ENCODE data around the gene LRRC23.
"Not testable (repeated sequence)": the region's sequence is repeated elsewhere in the genome, so short reads cannot be mapped to it uniquely, and the experiment has no call there.

The LRRC23 gene

DNA sequence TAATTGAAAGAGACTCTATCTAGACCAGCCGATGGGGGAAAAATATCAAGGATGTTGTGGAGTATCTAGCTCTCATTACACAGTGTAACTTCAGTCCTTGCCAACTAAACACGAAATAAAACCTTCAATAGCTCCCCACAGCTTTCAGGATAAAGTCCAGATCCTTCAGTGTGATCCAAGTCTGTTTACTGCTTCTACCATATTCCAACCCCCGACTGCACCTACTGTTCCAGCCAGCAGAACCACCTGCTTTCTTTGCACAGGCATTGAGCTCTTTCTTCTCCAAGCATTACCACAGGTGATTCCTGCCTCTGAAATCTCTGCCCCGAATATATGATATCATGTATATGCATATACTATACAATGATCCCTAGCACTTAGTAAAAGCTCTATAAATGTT lies 2.2 kb upstream of the LRRC23 start:
- no peak for DNase-seq (ENCODE audit: low read depth in 3 of 3)

DNA sequence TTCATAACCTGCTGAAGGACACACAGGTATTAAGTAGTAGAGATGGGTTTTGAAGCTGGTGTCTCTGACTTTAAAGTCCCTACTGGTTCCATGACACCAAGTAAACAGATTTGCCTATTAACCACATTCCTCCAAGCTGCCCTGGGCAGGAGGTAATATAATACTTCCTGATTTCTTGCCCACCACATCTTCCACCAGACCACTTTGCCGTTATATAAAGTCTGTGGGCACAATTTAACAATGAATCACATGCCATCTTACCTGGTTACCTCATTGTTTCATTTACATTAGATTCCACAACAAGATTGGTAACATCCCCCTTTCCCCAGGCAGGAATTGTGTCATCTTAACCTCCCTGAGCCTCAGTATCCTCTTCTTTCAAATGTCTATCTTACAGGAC lies 900 bp upstream of the LRRC23 start:
- no peak for DNase-seq (ENCODE audit: low read depth in 3 of 3)

DNA sequence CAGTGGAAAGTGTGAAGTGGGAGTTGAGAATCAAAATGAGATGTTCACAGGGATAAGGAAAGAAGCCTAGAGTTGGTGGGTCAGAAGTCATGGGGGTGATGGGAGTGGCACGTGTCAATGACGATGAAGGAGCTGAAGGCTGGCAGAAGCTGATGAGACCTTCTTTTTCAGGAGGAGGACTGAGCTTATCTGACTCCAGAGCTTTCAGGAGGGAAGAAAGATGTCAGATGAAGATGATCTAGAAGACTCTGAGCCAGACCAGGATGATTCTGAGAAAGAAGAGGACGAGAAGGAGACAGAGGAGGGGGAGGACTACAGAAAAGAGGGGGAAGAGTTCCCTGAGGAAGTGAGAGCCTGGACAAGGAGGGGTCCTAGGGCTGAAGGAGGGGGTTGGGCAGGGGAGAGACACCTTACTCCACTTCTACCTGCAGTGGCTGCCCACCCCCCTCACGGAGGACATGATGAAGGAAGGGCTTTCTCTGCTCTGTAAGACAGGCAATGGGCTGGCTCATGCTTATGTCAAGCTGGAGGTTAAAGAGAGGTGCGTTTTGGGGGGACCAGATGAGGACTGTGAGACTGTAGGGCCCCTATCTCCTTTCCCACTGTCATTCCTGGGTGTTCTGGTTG lies 905 bp downstream of the LRRC23 start:
- DNase-seq (ENCODE audit: low read depth in 3 of 3): no peak

DNA sequence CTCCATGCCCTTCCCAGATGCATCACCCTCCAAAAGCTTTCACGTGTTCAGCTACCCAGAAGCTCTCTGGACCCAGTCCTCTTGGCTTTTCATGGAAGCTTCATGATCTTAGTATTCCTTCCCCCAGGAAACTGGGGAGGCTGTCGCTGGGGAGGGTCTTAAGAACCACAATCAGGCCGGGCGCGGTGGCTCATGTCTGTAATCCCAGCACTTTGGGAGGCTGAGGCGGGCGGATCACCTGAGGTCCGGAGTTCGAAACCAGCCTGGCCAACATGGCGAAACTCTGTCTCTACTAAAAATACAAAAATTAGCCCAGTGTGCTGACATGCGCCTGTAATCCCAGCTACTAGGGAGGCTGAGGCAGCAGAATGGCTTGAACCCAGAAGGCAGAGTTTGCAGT lies 3.5 kb downstream of the LRRC23 start:
- DNase-seq (ENCODE audit: low read depth in 3 of 3): not testable (repeated sequence)

DNA sequence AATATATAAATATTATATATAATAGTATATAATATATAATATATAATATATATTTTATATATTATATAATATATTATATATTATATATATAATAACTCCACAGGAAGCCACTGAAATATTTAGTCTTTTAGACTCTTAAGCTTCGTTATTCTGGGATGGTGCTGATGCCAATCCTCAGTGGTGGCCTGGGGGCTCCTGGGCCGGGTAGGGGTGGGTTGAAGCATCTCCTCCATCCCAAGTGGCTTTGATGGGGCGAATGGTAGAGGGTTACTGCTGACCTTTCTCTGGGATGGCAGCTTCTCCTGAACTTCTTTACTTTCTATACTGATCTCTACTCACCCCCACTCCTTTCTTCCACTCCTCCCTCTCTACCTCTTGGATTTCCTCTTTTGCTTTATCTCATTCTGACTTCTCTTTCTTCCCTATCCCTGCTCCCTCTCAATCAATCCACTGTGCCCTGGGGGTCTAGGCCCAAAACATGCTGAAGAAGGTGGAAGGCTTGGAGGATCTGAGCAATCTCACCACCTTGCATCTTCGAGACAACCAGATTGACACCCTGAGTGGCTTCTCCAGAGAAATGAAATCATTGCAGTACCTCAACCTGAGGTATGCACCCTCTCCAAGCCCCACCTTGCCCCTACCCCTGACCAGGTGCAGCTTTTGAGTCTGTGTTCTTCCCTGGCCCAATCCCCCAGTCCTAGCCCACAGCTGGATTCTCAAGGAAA lies 5.0 kb downstream of the LRRC23 start:
- DNase-seq (ENCODE audit: low read depth in 3 of 3): no peak

DNA sequence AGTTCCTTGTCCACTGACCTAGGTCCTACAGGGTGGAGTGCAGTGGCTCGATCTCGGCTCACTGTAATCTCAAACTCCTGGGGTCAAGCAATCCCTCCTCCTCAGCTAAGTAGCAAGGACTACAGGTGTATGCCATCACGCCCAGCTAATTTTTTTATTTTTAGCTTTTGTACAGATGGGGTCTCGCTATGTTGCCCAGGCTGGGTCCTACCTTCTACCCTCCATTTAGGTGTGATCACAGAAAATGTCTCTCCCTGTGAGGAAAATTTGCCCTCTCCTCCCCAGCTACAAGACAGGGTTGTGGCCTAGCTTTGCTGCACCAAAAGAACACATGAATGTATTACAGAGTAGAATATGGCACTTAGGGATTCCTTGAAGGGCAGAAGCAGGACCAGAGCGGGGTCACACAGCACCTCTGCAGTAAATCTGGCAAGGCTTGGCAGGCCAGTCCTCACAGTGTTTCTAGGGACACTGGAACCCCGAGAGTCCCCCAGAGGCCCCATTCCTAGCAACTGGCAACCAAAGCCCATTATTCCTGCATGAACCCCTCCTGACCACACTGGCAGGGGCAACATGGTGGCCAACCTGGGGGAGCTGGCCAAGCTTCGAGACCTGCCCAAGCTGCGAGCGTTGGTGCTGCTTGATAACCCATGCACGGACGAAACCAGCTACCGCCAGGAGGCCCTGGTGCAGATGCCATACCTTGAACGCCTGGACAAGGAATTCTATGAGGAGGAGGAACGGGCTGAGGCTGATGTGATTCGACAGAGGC lies 7.7 kb downstream of the LRRC23 start:
- no peak for DNase-seq (ENCODE audit: low read depth in 3 of 3)

DNA sequence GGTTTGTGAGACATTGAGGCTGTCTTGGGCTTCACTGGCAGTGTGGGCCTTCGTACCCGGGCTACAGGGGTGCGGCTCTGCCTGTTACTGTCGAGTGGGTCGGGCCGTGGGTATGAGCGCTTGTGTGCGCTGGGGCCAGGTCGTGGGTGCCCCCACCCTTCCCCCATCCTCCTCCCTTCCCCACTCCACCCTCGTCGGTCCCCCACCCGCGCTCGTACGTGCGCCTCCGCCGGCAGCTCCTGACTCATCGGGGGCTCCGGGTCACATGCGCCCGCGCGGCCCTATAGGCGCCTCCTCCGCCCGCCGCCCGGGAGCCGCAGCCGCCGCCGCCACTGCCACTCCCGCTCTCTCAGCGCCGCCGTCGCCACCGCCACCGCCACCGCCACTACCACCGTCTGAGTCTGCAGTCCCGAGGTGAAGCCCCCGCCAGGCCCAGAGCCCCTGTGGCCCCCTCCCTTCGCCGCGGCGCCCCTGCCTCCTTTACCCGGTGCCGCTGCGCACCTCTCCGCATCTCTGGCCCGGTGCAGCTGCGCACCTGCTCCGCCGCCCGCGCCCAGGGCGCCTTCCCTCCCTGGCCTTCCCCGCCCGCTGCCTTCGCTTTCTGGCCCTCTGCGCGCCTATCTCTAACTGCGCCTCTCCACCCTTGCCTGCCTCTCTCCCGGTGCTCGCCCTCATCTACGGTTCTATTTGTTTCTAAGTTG lies 9.8 kb downstream of the LRRC23 start, which contains the start of gene ENO2:
ENO2 (plus strand) TSS at position 335 of the 701 bp plus-strand sequence. CDS start 1,253 bp downstream, outside the sequence.
- DNase-seq (ENCODE audit: low read depth in 3 of 3): peak; percentile 58 to 83 (median 68)

DNA sequence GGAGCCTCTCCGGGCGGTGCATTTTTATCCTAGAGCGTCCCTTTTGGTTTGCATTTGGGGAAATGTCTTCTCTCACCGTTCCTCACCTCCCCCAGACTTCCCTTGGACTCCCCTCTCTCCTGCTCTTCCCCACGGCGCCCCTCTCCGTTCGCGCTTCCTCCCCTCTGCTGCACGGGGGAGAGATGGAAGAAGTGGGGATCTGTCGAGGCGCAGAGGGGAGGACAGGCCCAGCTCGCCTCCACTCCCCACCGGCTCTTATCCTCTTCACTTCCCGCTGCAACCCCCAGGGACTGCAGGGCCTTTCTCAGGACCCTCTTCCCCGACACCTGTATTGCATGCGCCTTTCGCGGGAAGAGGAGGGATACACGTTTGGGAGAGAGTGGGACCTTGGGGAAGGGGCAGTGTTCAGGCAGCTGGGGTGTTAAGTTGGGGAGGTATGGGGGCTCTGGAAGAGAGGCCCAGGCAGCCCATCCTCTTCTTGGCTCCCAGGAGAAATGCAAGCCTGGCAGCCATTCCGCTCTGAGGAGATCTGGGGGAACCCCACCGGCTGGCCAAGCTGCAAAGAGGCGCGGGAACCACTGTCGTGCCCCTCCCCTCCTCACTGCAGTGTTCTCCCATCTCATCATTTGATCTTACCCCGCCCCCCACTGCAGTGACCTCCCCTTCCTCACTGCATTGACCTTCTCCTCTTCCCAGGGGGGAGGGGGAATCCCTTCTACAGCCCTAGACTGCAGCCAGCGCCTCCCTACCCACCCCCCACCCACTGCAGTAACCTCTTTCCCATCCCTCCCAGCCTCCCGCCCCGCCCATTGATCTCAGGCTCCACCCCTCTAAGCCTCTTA lies 10.5 kb downstream of the LRRC23 start:
- peak in 1 of 3 experiments; percentile 47 for DNase-seq (ENCODE audit: low read depth in 3 of 3)

DNA sequence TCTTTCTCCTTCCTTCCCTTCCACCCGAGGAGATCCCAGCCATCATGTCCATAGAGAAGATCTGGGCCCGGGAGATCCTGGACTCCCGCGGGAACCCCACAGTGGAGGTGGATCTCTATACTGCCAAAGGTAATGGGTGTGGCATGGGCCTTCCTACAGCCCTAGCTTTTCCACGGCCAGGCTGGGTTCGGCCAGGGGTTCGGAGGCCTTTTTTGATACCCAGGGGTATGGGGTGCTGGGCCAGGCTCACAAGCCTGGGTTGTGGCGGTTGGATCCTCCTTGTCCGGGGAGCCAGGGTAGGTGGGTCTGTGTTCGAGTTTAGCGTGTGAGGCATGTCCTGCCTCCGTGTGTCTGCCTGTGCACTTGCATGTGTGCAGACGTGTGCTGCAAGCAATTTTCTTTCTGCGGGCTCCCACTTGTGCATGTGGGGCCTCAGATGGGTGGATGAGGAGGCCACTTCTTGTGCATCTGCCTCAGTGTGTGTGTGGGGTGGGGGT lies 11.2 kb downstream of the LRRC23 start:
- DNase-seq (ENCODE audit: low read depth in 3 of 3): no peak

DNA sequence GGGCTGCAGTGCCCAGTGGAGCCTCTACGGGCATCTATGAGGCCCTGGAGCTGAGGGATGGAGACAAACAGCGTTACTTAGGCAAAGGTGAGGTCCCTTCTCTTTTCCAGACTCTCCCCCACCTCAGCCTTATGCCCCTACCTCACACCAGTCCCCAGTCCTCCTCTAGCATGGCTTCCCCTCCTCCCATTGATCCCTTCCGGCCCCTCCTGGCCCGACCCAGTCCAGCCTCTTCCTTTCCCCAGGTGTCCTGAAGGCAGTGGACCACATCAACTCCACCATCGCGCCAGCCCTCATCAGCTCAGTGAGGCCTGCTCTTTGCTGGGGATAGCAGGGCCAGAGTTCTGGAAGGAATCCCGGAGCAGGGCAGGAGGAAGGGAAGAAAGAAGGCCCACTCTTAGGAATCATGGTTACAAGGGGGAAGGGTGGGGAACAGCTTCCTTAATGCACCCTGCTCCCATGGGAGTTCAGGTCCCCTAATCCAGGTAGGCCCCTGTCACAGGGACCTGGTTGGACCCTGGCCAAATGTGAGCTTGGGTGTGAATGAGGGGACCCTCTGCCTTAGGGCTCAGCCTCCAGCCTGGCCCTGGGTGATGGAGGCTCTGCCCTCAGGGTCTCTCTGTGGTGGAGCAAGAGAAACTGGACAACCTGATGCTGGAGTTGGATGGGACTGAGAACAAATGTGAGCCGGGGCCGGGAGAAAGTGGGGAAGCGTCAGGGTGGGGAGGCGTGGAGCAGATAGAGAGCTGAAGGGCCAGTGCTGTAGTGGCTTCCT lies 12.0 kb downstream of the LRRC23 start:
- DNase-seq (ENCODE audit: low read depth in 3 of 3): no peak

DNA sequence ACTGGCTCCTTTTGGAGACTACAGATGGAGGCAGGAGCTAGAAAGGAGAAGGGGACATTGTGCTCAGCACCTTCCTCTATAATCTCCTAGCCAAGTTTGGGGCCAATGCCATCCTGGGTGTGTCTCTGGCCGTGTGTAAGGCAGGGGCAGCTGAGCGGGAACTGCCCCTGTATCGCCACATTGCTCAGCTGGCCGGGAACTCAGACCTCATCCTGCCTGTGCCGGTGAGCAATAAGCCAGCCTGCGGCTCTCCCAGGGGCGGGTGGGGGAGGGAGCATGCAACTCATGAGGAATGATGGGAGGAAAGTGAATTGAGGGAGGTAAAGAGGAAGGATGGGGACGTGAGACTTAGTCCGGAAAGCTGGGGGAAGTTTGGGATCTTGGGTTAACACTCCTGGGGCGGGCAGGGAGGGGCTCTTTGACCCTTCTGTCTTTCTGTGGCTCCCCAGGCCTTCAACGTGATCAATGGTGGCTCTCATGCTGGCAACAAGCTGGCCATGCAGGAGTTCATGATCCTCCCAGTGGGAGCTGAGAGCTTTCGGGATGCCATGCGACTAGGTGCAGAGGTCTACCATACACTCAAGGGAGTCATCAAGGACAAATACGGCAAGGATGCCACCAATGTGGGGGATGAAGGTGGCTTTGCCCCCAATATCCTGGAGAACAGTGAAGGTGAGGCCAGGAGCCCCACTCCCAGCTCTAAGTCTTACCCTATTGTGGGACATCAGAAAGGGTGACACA lies 13.0 kb downstream of the LRRC23 start:
- no peak for DNase-seq (ENCODE audit: low read depth in 3 of 3)

DNA sequence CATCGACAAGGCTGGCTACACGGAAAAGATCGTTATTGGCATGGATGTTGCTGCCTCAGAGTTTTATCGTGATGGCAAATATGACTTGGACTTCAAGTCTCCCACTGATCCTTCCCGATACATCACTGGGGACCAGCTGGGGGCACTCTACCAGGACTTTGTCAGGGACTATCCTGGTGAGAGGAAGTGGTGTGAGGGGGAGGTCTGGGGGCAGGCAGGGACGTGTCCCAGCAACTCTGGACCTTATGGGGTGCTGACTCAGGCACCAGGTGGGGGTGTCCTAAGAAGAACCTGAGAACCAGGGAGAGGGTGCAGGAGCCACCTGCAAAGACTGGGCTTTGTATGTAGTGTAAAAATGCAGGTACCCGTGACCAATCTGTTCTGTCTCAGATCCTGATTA lies 15.0 kb downstream of the LRRC23 start:
- DNase-seq (ENCODE audit: low read depth in 3 of 3): no peak

DNA sequence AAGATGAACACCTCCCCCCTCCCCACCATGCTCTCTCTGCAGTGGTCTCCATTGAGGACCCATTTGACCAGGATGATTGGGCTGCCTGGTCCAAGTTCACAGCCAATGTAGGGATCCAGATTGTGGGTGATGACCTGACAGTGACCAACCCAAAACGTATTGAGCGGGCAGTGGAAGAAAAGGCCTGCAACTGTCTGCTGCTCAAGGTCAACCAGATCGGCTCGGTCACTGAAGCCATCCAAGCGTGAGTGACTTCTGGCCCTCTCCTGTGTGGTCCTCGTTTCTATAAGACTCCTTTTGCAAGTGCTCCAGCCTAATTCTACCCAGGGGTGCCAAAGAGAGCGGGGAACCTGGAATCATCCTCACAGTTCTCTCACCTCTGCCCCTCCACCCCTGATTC lies 16.9 kb downstream of the LRRC23 start:
- DNase-seq (ENCODE audit: low read depth in 3 of 3): no peak

DNA sequence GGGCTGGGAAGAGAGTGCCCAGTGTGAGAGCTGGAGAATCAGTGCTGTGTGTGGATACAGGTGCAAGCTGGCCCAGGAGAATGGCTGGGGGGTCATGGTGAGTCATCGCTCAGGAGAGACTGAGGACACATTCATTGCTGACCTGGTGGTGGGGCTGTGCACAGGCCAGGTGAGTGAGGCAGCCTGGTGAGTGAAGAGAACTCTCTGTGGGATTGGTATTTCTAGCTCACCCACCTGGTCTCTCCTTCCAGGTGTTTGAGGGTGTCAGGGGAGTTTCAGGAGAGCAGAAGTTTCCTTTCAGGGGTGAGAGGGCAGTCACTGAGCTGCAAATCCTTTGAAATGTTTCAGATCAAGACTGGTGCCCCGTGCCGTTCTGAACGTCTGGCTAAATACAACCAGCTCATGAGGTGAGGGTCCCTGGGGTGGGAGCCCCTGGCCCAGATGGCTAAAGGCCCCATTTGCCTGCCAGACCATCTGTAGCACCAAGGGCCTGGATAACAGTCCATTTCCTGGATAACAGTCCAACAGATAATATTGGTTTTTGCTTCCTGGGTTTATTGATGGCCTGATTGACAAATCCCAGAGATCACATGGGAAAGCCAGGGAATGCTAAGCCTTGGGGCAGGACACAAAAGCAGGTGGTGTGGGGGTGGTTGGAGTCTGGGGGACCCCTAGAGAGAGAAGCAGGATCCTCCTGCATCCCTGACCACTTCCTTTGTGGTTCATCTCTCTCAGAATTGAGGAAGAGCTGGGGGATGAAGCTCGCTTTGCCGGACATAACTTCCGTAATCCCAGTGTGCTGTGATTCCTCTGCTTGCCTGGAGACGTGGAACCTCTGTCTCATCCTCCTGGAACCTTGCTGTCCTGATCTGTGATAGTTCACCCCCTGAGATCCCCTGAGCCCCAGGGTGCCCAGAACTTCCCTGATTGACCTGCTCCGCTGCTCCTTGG lies 17.6 kb downstream of the LRRC23 start:
- no peak for DNase-seq (ENCODE audit: low read depth in 3 of 3)

DNA sequence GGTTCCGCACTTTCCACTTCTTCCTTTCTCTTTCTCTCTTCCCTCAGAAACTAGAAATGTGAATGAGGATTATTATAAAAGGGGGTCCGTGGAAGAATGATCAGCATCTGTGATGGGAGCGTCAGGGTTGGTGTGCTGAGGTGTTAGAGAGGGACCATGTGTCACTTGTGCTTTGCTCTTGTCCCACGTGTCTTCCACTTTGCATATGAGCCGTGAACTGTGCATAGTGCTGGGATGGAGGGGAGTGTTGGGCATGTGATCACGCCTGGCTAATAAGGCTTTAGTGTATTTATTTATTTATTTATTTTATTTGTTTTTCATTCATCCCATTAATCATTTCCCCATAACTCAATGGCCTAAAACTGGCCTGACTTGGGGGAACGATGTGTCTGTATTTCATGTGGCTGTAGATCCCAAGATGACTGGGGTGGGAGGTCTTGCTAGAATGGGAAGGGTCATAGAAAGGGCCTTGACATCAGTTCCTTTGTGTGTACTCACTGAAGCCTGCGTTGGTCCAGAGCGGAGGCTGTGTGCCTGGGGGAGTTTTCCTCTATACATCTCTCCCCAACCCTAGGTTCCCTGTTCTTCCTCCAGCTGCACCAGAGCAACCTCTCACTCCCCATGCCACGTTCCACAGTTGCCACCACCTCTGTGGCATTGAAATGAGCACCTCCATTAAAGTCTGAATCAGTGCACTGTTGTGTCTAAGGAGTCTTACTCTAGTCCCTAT lies 18.5 kb downstream of the LRRC23 start:
- DNase-seq (ENCODE audit: low read depth in 3 of 3): no peak

DNA sequence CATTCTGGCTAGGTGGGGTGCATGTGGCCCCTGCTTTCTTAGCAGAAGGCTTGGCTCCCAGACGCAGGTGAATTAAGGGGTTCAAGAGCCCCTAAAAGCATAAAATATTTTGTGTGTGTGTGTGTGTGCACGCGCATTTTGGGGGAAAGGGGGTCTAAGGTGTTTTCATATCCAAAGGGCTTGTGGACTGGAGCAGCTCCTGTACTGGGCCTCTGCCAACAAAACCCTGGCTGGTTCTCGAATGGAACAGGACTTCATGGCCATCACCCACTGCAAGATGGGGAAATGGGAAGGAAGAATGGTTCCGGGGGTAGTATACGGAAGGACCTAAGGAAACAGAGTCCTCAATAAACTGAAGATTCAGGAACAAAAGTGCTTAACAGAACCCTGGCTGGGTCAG lies 19.2 kb downstream of the LRRC23 start:
- DNase-seq (ENCODE audit: low read depth in 3 of 3): no peak

DNA sequence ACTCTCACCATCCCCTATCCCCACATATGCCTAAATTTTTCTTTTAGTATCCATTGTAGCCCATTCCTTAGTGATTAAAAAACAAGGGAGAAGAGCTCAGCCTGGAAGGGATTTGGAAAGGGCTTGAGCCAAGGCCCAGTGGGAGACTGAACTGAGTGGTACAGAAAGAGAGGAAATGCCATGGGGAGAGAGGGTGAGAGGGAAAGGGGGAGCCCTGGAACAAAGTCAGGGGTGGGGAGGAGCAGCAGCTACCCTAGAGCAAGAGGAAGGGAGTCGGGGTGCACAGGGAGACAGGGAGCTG lies 20.6 kb downstream of the LRRC23 start:
- no peak for DNase-seq (ENCODE audit: low read depth in 3 of 3)
